Stimulated activated CD4-positive, alpha-beta T cell treated with anti-CD3 and anti-CD28 coated beads, Interleukin-2, amount 100 ng/mL, for 48 hours (primary cell): ENCODE measurements around the gene TMEM119.
"Not testable (repeated sequence)": the region's sequence is repeated elsewhere in the genome, so short reads cannot be mapped to it uniquely, and the experiment has no call there.

Source experiments
- DNase-seq, 2 donors: peaks; one replicate each; pipeline ENCODE4 v3.0.0-alpha.2; 2020

The TMEM119 gene

GRCh38 chr12:108599541-108599940 lies 1.7 kb upstream of the TMEM119 start:
- no peak for DNase-seq

- no peak for DNase-seq
These were observed 818 bp upstream of the TMEM119 start for GRCh38 chr12:108598553-108599250.

- no peak for DNase-seq
These were observed 878 bp downstream of the TMEM119 start for GRCh38 chr12:108596854-108597558.

GRCh38 chr12:108595711-108596647 lies 1.9 kb downstream of the TMEM119 start:
- DNase-seq: no peak

GRCh38 chr12:108594960-108595710 lies 2.7 kb downstream of the TMEM119 start:
- no peak for DNase-seq

- DNase-seq: no peak
These were observed 3.5 kb downstream of the TMEM119 start for GRCh38 chr12:108594323-108594903.

- no peak for DNase-seq
These were observed 5.6 kb downstream of the TMEM119 start for GRCh38 chr12:108592033-108592909.

GRCh38 chr12:108591267-108591980 lies 6.5 kb downstream of the TMEM119 start:
- DNase-seq: no peak

- DNase-seq: not testable (repeated sequence)
These were observed 7.4 kb downstream of the TMEM119 start for GRCh38 chr12:108590463-108590862.

GRCh38 chr12:108589840-108590229 lies 8.0 kb downstream of the TMEM119 start:
- DNase-seq: no peak

GRCh38 chr12:108589028-108589839 lies 8.7 kb downstream of the TMEM119 start:
- no peak for DNase-seq

GRCh38 chr12:108587826-108588225 lies 10.1 kb downstream of the TMEM119 start:
- DNase-seq: no peak

GRCh38 chr12:108586306-108586705 lies 11.6 kb downstream of the TMEM119 start:
- DNase-seq: no peak

- no peak for DNase-seq
These were observed 12.0 kb downstream of the TMEM119 start for GRCh38 chr12:108585864-108586263.

GRCh38 chr12:108584456-108585065 lies 13.3 kb downstream of the TMEM119 start:
- no peak for DNase-seq

GRCh38 chr12:108583991-108584390 lies 13.9 kb downstream of the TMEM119 start:
- DNase-seq: no peak

GRCh38 chr12:108582978-108583770 lies 14.7 kb downstream of the TMEM119 start:
- no peak for DNase-seq

- no peak for DNase-seq
These were observed 15.4 kb downstream of the TMEM119 start for GRCh38 chr12:108582509-108582908.
